RWPE2 (cell line): ENCODE data around the gene PTPN3.
"Not testable (repeated sequence)": the region's sequence is repeated elsewhere in the genome, so short reads cannot be mapped to it uniquely, and the experiment has no call there.

Experiments used
- ATAC-seq: fragments of 200-7000 bp; cut with Tn5 transposase; 3 replicates; pipeline ENCODE4 v1.9.1; 2021; ENCODE audit warnings: low read depth
- DNase-seq: peaks from one replicate; pipeline ENCODE4 v3.0.0-alpha.2; 2020; ENCODE audit warnings: low spot score
- H3K27ac ChIP-seq: fragments of 450-650 bp; 2 replicates; pipeline ENCODE4 v1.5.1; 2017; ENCODE audit warnings: mild to moderate bottlenecking; ENCODE audit not compliant: poor library complexity, severe bottlenecking
- H3K27me3 ChIP-seq: fragments of 250-450 bp; sonication (Bioruptor Pico); 2 replicates; pipeline ENCODE4 v1.5.1; 2021; ENCODE audit warnings: mild to moderate bottlenecking, moderate library complexity; ENCODE audit not compliant: insufficient read depth, poor library complexity, severe bottlenecking
- H3K36me3 ChIP-seq: fragments of 250-450 bp; sonication (Bioruptor Pico); 2 replicates; pipeline ENCODE4 v1.5.1; 2020; ENCODE audit warnings: low read depth, mild to moderate bottlenecking, moderate library complexity
- H3K4me1 ChIP-seq: fragments of 250-450 bp; sonication (Bioruptor Pico); 2 replicates; pipeline ENCODE4 v1.5.1; 2021; ENCODE audit warnings: mild to moderate bottlenecking, moderate library complexity; ENCODE audit not compliant: insufficient read depth, poor library complexity, severe bottlenecking
- H3K4me3 ChIP-seq: fragments of 250-450 bp; sonication (Bioruptor Pico); 2 replicates; pipeline ENCODE4 v1.5.1; 2021; ENCODE audit warnings: mild to moderate bottlenecking, moderate library complexity; ENCODE audit not compliant: severe bottlenecking
- H3K9me3 ChIP-seq: fragments of 250-450 bp; sonication (Bioruptor Pico); 2 replicates; pipeline ENCODE4 v1.5.1; 2021; ENCODE audit warnings: mild to moderate bottlenecking, moderate library complexity; ENCODE audit not compliant: severe bottlenecking
- CTCF ChIP-seq: fragments of 450-650 bp; IDR thresholded peaks from one replicate; pipeline ENCODE4 v1.5.1; 2017; ENCODE audit warnings: mild to moderate bottlenecking, moderate library complexity; ENCODE audit not compliant: poor library complexity, severe bottlenecking

Gene PTPN3

GRCh38 chr9:109536859-109537258 is 38.8 kb upstream of the PTPN3 start:
- H3K4me3 ChIP-seq = no peak overlapping the region
- H3K9me3 ChIP-seq = no peaks in the 10 kb centered on the region
- no peaks in the 10 kb centered on the region for H3K36me3 ChIP-seq
- no peaks in the 10 kb centered on the region for H3K27me3 ChIP-seq
- ATAC-seq (no peak), DNase-seq (no peak)
- H3K4me1 ChIP-seq = peaks cover 26% of the 10 kb centered on the region
- TF ChIP-seq CTCF = no peak
- H3K27ac ChIP-seq = peak overlapping the region; percentile 80

DNA sequence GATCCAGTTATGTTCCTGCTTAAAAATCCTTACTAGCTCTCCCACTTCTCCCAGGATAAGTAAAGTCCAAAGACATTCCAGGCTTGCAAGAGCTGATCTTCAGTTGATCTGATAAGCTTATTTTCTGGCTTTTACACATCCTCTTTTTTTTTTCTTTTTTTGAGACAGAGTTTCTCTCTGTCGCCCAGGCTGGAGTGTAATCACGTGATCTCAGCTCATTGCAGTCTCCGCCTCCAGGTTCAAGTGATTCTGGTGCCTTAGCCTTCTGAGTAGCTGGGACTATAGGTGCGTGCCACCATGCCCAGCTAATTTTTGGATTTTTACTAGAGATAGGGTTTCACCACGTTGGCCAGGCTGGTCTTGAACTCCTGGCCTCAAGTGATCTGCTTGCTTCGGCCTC is 37.3 kb upstream of the PTPN3 start:
- Histone ChIP-seq H3K36me3 (no peaks in the 10 kb centered on the region), H3K4me3 (no peak overlapping the region), H3K27ac (no peak overlapping the region), H3K4me1 (peaks cover 26% of the 10 kb centered on the region), H3K9me3 (no peaks in the 10 kb centered on the region), H3K27me3 (no peaks in the 10 kb centered on the region)
- DNase-seq (no peak), ATAC-seq (no peak)
- TF ChIP-seq CTCF = no peak

- H3K27ac ChIP-seq = no peak overlapping the region
- no peaks in the 10 kb centered on the region for H3K27me3 ChIP-seq
- no peaks in the 10 kb centered on the region for H3K9me3 ChIP-seq
- no peak overlapping the region for H3K4me3 ChIP-seq
- TF ChIP-seq CTCF = no peak
- DNase-seq (no peak), ATAC-seq (no peak)
- no peaks in the 10 kb centered on the region for H3K36me3 ChIP-seq
- peaks cover 26% of the 10 kb centered on the region for H3K4me1 ChIP-seq
These were observed 36.0 kb upstream of the PTPN3 start for GRCh38 chr9:109534151-109534550.

GRCh38 chr9:109532652-109533051 is 34.5 kb upstream of the PTPN3 start:
- peaks cover 13% of the 10 kb centered on the region for H3K4me1 ChIP-seq
- not testable (repeated sequence) for H3K4me3 ChIP-seq, H3K9me3 ChIP-seq, DNase-seq, H3K27me3 ChIP-seq, H3K27ac ChIP-seq, H3K36me3 ChIP-seq
- ATAC-seq = peak; percentile 63; the same call in 2 of the 3 replicates

- no peaks in the 10 kb centered on the region for H3K27me3 ChIP-seq
- no peak overlapping the region for H3K4me3 ChIP-seq
- H3K9me3 ChIP-seq = no peaks in the 10 kb centered on the region
- no peak for TF ChIP-seq CTCF
- ATAC-seq = no peak
- H3K4me1 ChIP-seq = no peaks in the 10 kb centered on the region
- no peak for DNase-seq
- H3K27ac ChIP-seq = no peak overlapping the region
- H3K36me3 ChIP-seq = no peaks in the 10 kb centered on the region
These were observed 24.0 kb upstream of the PTPN3 start for GRCh38 chr9:109522106-109522505.
